Keratinocyte (primary cell): ENCODE measurements around the gene LEKR1.

Source experiments
- CTCF ChIP-seq, 3 experiments: IDR thresholded peaks in 1 of 3; conservative IDR thresholded peaks in 1 of 3; optimal IDR thresholded peaks in 1 of 3; 2 replicates in 2 of 3; 3 replicates in 1 of 3; pipeline versions ENCODE3 to v1.5.1; 2011; ENCODE audit warnings: low read length in 3 of 3, mild to moderate bottlenecking in 3 of 3, moderate library complexity in 2 of 3, control low read depth in 1 of 3, inconsistent platforms in 1 of 3; ENCODE audit not compliant: insufficient read depth in 2 of 3; ENCODE audit errors: extremely low read depth in 1 of 3
- EZH2 ChIP-seq: IDR thresholded peaks from one replicate; pipeline ENCODE4 v1.6.1; 2012; ENCODE audit warnings: inconsistent platforms, mild to moderate bottlenecking, low read length, moderate library complexity

GRCh38 chr3:156802821-156803606 is 23.1 kb upstream of the LEKR1 start:
- TF ChIP-seq CTCF (optimal IDR thresholded peaks at IDR 0.05 in 1 of 3, IDR thresholded peaks at IDR 0.05 in 1 of 3, conservative IDR thresholded peaks at IDR 0.05 in 1 of 3; ENCODE audit: extremely low read depth in 1 of 3, insufficient read depth in 2 of 3, low read length in 3 of 3) (no peak), EZH2 (no peak)
